ENCODE results near the gene KANSL1.

- TF ChIP-seq, protein P1, sequence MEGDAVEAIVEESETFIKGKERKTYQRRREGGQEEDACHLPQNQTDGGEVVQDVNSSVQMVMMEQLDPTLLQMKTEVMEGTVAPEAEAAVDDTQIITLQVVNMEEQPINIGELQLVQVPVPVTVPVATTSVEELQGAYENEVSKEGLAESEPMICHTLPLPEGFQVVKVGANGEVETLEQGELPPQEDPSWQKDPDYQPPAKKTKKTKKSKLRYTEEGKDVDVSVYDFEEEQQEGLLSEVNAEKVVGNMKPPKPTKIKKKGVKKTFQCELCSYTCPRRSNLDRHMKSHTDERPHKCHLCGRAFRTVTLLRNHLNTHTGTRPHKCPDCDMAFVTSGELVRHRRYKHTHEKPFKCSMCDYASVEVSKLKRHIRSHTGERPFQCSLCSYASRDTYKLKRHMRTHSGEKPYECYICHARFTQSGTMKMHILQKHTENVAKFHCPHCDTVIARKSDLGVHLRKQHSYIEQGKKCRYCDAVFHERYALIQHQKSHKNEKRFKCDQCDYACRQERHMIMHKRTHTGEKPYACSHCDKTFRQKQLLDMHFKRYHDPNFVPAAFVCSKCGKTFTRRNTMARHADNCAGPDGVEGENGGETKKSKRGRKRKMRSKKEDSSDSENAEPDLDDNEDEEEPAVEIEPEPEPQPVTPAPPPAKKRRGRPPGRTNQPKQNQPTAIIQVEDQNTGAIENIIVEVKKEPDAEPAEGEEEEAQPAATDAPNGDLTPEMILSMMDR (IDR thresholded peaks at IDR 0.05): no peak
- TF ChIP-seq POLR2AphosphoS5 (IDR thresholded peaks at IDR 0.05): no peak
- no peak for TF ChIP-seq EP300 (IDR thresholded peaks at IDR 0.05)
- TF ChIP-seq POLR2A (IDR thresholded peaks at IDR 0.05): no peak
Observed at GRCh38 chr17:46025060-46025459, 168.2 kb downstream of the KANSL1 start.

Data from gastroesophageal sphincter (tissue), 3 donors.